ENCODE measurements around the gene PPAT.

PPAT gene

GRCh38 chr4:56434599-56435139 lies 746 bp downstream of the PPAT start:
- no peak for DNase-seq (ENCODE audit: low read depth in 2 of 2, low spot score in 1 of 2)

GRCh38 chr4:56433280-56433679 lies 2.1 kb downstream of the PPAT start:
- DNase-seq (ENCODE audit: low read depth in 2 of 2, low spot score in 1 of 2), result no peak

- no peak for DNase-seq (ENCODE audit: low read depth in 2 of 2, low spot score in 1 of 2)
Measured at GRCh38 chr4:56430203-56430602, 5.2 kb downstream of the PPAT start.

GRCh38 chr4:56427179-56427578 lies 8.2 kb downstream of the PPAT start:
- DNase-seq (ENCODE audit: low read depth in 2 of 2, low spot score in 1 of 2), result no peak

- no peak for DNase-seq (ENCODE audit: low read depth in 2 of 2, low spot score in 1 of 2)
Measured at GRCh38 chr4:56426273-56426672, 9.1 kb downstream of the PPAT start.

- DNase-seq (ENCODE audit: low read depth in 2 of 2, low spot score in 1 of 2), result no peak
Measured at GRCh38 chr4:56425518-56425917, 9.9 kb downstream of the PPAT start.

- DNase-seq (ENCODE audit: low read depth in 2 of 2, low spot score in 1 of 2), result no peak
Measured at GRCh38 chr4:56424697-56425514, 10.5 kb downstream of the PPAT start.

- no peak for DNase-seq (ENCODE audit: low read depth in 2 of 2, low spot score in 1 of 2)
Measured at GRCh38 chr4:56424176-56424575, 11.2 kb downstream of the PPAT start.

GRCh38 chr4:56417396-56417795 lies 18.0 kb downstream of the PPAT start:
- no peak for DNase-seq (ENCODE audit: low read depth in 2 of 2, low spot score in 1 of 2)

- no peak for DNase-seq (ENCODE audit: low read depth in 2 of 2, low spot score in 1 of 2)
Measured at GRCh38 chr4:56416349-56416748, 19.1 kb downstream of the PPAT start.

GRCh38 chr4:56414135-56414670 lies 21.2 kb downstream of the PPAT start:
- no peak for DNase-seq (ENCODE audit: low read depth in 2 of 2, low spot score in 1 of 2)

- no peak for DNase-seq (ENCODE audit: low read depth in 2 of 2, low spot score in 1 of 2)
Measured at GRCh38 chr4:56410247-56411062, 25.0 kb downstream of the PPAT start.

- DNase-seq (ENCODE audit: low read depth in 2 of 2, low spot score in 1 of 2), result no peak
Measured at GRCh38 chr4:56409511-56410090, 25.8 kb downstream of the PPAT start.

GRCh38 chr4:56408978-56409377 lies 26.4 kb downstream of the PPAT start:
- DNase-seq (ENCODE audit: low read depth in 2 of 2, low spot score in 1 of 2), result no peak

GRCh38 chr4:56406151-56406550 lies 29.3 kb downstream of the PPAT start:
- no peak for DNase-seq (ENCODE audit: low read depth in 2 of 2, low spot score in 1 of 2)

- no peak for DNase-seq (ENCODE audit: low read depth in 2 of 2, low spot score in 1 of 2)
Measured at GRCh38 chr4:56405016-56405415, 30.4 kb downstream of the PPAT start.

GRCh38 chr4:56400560-56400959 lies 34.9 kb downstream of the PPAT start:
- no peak for DNase-seq (ENCODE audit: low read depth in 2 of 2, low spot score in 1 of 2)

- DNase-seq (ENCODE audit: low read depth in 2 of 2, low spot score in 1 of 2), result no peak
Measured at GRCh38 chr4:56391270-56391669, 44.1 kb downstream of the PPAT start.

- no peak for DNase-seq (ENCODE audit: low read depth in 2 of 2, low spot score in 1 of 2)
Measured at GRCh38 chr4:56389558-56389957, 45.9 kb downstream of the PPAT start.

GRCh38 chr4:56388306-56388705 lies 47.1 kb downstream of the PPAT start:
- DNase-seq (ENCODE audit: low read depth in 2 of 2, low spot score in 1 of 2), result no peak
